Measurements from ENCODE around the gene OTOF. TPM values are rescaled to one million over a fixed set of nuclear protein-coding genes. Genes with fewer than 3 reads are reported as not detected.

OTOF gene
- total RNA-seq, 6 experiments from 2014 or later = 0.05 TPM; not detected in 5

- Mint-ChIP-seq H3K27me3 (ENCODE audit: insufficient read depth) (peaks cover 33% of the 10 kb centered on the region), H3K27ac (no peak overlapping the region), H3K4me1 (ENCODE audit: low read depth) (no peaks in the 10 kb centered on the region), H3K4me3 (no peak overlapping the region), H3K36me3 (ENCODE audit: low read depth) (peaks cover 5% of the 10 kb centered on the region), H3K9me3 (peaks cover 6% of the 10 kb centered on the region; the same call in 1 of the 2 replicates)
- TF ChIP-seq, protein P1, sequence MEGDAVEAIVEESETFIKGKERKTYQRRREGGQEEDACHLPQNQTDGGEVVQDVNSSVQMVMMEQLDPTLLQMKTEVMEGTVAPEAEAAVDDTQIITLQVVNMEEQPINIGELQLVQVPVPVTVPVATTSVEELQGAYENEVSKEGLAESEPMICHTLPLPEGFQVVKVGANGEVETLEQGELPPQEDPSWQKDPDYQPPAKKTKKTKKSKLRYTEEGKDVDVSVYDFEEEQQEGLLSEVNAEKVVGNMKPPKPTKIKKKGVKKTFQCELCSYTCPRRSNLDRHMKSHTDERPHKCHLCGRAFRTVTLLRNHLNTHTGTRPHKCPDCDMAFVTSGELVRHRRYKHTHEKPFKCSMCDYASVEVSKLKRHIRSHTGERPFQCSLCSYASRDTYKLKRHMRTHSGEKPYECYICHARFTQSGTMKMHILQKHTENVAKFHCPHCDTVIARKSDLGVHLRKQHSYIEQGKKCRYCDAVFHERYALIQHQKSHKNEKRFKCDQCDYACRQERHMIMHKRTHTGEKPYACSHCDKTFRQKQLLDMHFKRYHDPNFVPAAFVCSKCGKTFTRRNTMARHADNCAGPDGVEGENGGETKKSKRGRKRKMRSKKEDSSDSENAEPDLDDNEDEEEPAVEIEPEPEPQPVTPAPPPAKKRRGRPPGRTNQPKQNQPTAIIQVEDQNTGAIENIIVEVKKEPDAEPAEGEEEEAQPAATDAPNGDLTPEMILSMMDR (IDR thresholded peaks at IDR 0.05) = no peak
- no peak for DNase-seq
These were observed 27.8 kb downstream of the OTOF start for GRCh38 chr2:26450031-26450635.

- H3K9me3 Mint-ChIP-seq = peaks cover 6% of the 10 kb centered on the region; the same call in 1 of the 2 replicates
- H3K27me3 Mint-ChIP-seq (ENCODE audit: insufficient read depth) = peaks cover 35% of the 10 kb centered on the region
- H3K36me3 Mint-ChIP-seq (ENCODE audit: low read depth) = peaks cover 5% of the 10 kb centered on the region
- no peak overlapping the region for H3K4me3 Mint-ChIP-seq
- H3K27ac Mint-ChIP-seq = no peak overlapping the region
- no peaks in the 10 kb centered on the region for H3K4me1 Mint-ChIP-seq (ENCODE audit: low read depth)
- TF ChIP-seq, protein P1 (IDR thresholded peaks at IDR 0.05) = no peak
- no peak for DNase-seq
These were observed 28.5 kb downstream of the OTOF start for GRCh38 chr2:26449278-26450030.

- H3K4me1 Mint-ChIP-seq (ENCODE audit: low read depth) = no peaks in the 10 kb centered on the region
- TF ChIP-seq, protein P1 (IDR thresholded peaks at IDR 0.05) = no peak
- peaks cover 5% of the 10 kb centered on the region for H3K36me3 Mint-ChIP-seq (ENCODE audit: low read depth)
- DNase-seq = no peak
- no peak overlapping the region for H3K4me3 Mint-ChIP-seq
- no peak overlapping the region for H3K27ac Mint-ChIP-seq
- H3K9me3 Mint-ChIP-seq = peaks cover 6% of the 10 kb centered on the region; the same call in 1 of the 2 replicates
- H3K27me3 Mint-ChIP-seq (ENCODE audit: insufficient read depth) = peaks cover 30% of the 10 kb centered on the region
These were observed 29.3 kb downstream of the OTOF start for GRCh38 chr2:26448651-26449050.

DNA sequence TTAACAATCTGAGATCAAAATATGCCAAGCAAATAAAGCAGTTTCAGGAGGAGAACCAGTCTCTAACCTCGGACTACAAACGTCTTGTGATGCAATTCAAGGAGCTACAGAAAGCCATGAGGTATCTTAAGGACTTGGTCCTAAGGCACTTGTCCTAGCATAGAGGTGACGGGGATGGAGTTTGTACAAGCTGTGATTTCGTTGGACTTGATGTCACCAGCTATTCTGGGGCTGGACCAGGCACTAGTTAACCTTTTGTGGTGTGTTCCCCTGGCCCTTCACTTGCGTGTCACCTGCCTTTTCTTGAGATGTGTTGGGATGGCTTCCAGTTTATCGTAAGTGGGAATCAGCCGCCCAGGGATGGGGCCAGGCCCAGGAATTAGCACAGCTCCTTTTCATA is 33.7 kb downstream of the OTOF start:
- H3K4me1 Mint-ChIP-seq (ENCODE audit: low read depth) = peaks cover 2% of the 10 kb centered on the region
- no peaks in the 10 kb centered on the region for H3K36me3 Mint-ChIP-seq (ENCODE audit: low read depth)
- H3K4me3 Mint-ChIP-seq = no peak overlapping the region
- DNase-seq = no peak
- TF ChIP-seq, protein P1 (IDR thresholded peaks at IDR 0.05) = no peak
- H3K27ac Mint-ChIP-seq = no peak overlapping the region
- no peaks in the 10 kb centered on the region for H3K9me3 Mint-ChIP-seq
- peaks cover 23% of the 10 kb centered on the region for H3K27me3 Mint-ChIP-seq (ENCODE audit: insufficient read depth)

DNA sequence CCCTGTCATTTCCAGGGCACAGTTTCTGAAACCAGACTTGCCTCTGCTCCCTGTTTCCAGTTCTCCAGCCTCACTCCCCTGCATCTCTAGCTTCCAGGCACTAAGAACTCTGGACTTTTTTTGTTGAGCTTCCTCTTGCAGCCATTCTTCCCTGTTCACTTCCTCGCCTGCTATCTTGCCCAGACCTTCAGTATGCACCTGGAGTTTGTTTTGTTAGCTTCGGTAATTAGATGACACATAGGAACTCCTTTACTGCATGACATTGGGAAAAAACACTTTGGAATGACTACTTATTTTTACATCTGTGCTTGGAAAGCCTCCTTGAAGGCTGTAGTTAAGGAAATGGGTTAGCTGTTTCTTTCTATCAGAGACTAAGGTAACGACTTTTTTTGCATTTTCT is 35.2 kb downstream of the OTOF start:
- no peak overlapping the region for H3K27ac Mint-ChIP-seq
- DNase-seq = no peak
- H3K27me3 Mint-ChIP-seq (ENCODE audit: insufficient read depth) = peaks cover 15% of the 10 kb centered on the region
- H3K4me1 Mint-ChIP-seq (ENCODE audit: low read depth) = peaks cover 14% of the 10 kb centered on the region
- no peak overlapping the region for H3K4me3 Mint-ChIP-seq
- TF ChIP-seq, protein P1 (IDR thresholded peaks at IDR 0.05) = no peak
- no peaks in the 10 kb centered on the region for H3K9me3 Mint-ChIP-seq
- H3K36me3 Mint-ChIP-seq (ENCODE audit: low read depth) = no peaks in the 10 kb centered on the region
